OCI-LY7 (cell line): ENCODE measurements around the gene FKBP10. TPM values are rescaled to one million over a fixed set of nuclear protein-coding genes. Genes with fewer than 3 reads are reported as not detected.
"Not testable (repeated sequence)": the region's sequence is repeated elsewhere in the genome, so short reads cannot be mapped to it uniquely, and the experiment has no call there.

ENCODE experiments used
- BruUV-seq: library from RNA; stranded (reverse); fragments of 400-500 nt; replicated peaks from 2 replicates; lab custom pipeline; 2021; lab: Mats Ljungman, UMichigan
- CTCF ChIA-PET: fragments of 300-600 bp; sonication (Branson Sonifier 250); formaldehyde crosslinking; loops from one replicate; lab custom pipeline; 2022; ENCODE audit warnings: antibody characterized with exemption; ENCODE audit not compliant: unreplicated experiment; lab: Charles Lee
- POLR2A ChIA-PET: fragments of 300-600 bp; sonication (Branson Sonifier 250); formaldehyde crosslinking; loops from one replicate; lab custom pipeline; 2022; ENCODE audit warnings: antibody characterized with exemption; lab: Charles Lee
- DNase-seq: peaks from one replicate; pipeline ENCODE4 v3.0.0-alpha.2; 2015; ENCODE audit warnings: low spot score
- H2AFZ ChIP-seq: fragments of 200-600 bp; sonication (generic), shearing (Covaris generic); 2 replicates; pipeline ENCODE4 v1.6.1; 2014; ENCODE audit warnings: mild to moderate bottlenecking, antibody characterized with exemption, low read length, moderate library complexity
- H3K27ac ChIP-seq: fragments of 200-600 bp; sonication (generic); 2 replicates; pipeline ENCODE4 v1.5.1; 2014; ENCODE audit warnings: mixed run types, low read depth, mild to moderate bottlenecking, moderate library complexity, low read length, inconsistent platforms; ENCODE audit not compliant: poor library complexity, severe bottlenecking
- H3K36me3 ChIP-seq: fragments of 200-600 bp; sonication (generic); 2 replicates; pipeline ENCODE4 v1.6.1; 2014; ENCODE audit warnings: mild to moderate bottlenecking, antibody characterized with exemption, low read length, moderate library complexity, mixed read lengths; ENCODE audit not compliant: insufficient read depth
- H3K4me1 ChIP-seq: fragments of 200-600 bp; sonication (generic); 2 replicates; pipeline ENCODE4 v1.5.1; 2014; ENCODE audit warnings: mild to moderate bottlenecking, low read length; ENCODE audit not compliant: insufficient read depth, poor library complexity, severe bottlenecking
- H3K4me2 ChIP-seq: fragments of 200-600 bp; sonication (generic); 2 replicates; pipeline ENCODE4 v1.6.1; 2014; ENCODE audit warnings: mild to moderate bottlenecking, low read length
- H3K4me3 ChIP-seq: fragments of 200-600 bp; sonication (generic); 2 replicates; pipeline ENCODE4 v1.5.1; 2014; ENCODE audit warnings: mild to moderate bottlenecking, low read depth, low read length; ENCODE audit not compliant: poor library complexity, severe bottlenecking
- H3K79me2 ChIP-seq: fragments of 200-600 bp; sonication (generic); 2 replicates; pipeline ENCODE4 v1.6.1; 2016; ENCODE audit warnings: low read depth, mild to moderate bottlenecking, low read length, moderate library complexity, mixed read lengths; ENCODE audit not compliant: insufficient read depth
- H3K9me2 ChIP-seq: fragments of 200-600 bp; sonication (generic); 2 replicates; pipeline ENCODE4 v1.6.1; 2016; ENCODE audit warnings: mild to moderate bottlenecking, low read length, mixed read lengths; ENCODE audit not compliant: insufficient read depth
- H3K9me3 ChIP-seq: fragments of 200-600 bp; sonication (generic); 2 replicates; pipeline ENCODE4 v1.6.1; 2014; ENCODE audit warnings: mild to moderate bottlenecking, mixed run types, low read length, mixed read lengths
- H4K20me1 ChIP-seq: fragments of 200-600 bp; sonication (generic); 2 replicates; pipeline ENCODE4 v1.6.1; 2014; ENCODE audit warnings: mild to moderate bottlenecking, antibody characterized with exemption, low read length, moderate library complexity, mixed read lengths; ENCODE audit not compliant: insufficient read depth
- CTCF ChIP-seq: fragments of 200-600 bp; sonication (generic); conservative IDR thresholded peaks from 2 replicates; pipeline ENCODE4 v1.5.1; 2014; ENCODE audit warnings: mild to moderate bottlenecking, antibody characterized with exemption, low read length, moderate library complexity, mixed read lengths
- EZH2phosphoT487 ChIP-seq: fragments of 200-600 bp; sonication (generic); IDR thresholded peaks from 2 replicates; pipeline ENCODE4 v1.6.1; 2018; ENCODE audit warnings: low read depth, borderline replicate concordance, mild to moderate bottlenecking, mixed run types, antibody characterized with exemption, low read length, moderate library complexity, mixed read lengths
- intact Hi-C: fragments of 100-400 bp; cut with micrococcal nuclease; formaldehyde crosslinking; loops from one replicate; pipeline ENCODE4 v1.10.0; 2022; ENCODE audit not compliant: unreplicated experiment
- total RNA-seq, 2 experiments: library from RNA; depleted of rRNA in 1 of 2; stranded (reverse); fragments of >200 nt in 1 of 2; shearing (Covaris generic) in 1 of 2; gene quantifications; 2 replicates each; pipeline ENCODE4 v1.2.3, GENCODE V29; 2014 to 2022

The FKBP10 gene
- total RNA-seq, 2 experiments from 2014 or later = 1.5 to 7.8 TPM

DNA sequence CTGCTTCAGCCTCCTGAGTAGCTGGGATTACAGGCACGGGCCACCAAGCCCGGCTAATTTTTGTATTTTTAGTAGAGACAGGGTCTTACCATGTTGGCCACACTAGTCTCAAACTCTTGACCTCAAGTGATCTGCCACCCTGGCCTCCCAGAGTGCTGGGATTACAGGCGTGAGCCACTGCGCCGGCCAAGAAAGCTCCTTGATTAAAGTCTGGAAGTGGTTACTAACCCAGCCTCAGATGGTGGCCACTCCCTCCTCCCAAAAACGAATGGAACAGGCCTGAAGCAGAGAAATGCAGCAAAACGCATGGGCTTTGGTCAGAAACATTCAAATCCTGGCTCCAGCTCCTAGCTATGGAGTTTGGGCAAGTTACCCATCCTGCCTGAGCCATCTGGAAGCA lies 11.3 kb downstream of the FKBP10 start:
- no peak overlapping the region for H3K4me3 ChIP-seq
- no peaks in the 10 kb centered on the region for H3K79me2 ChIP-seq
- no peak overlapping the region for H3K27ac ChIP-seq
- no peak for DNase-seq
- intact Hi-C loops = no loop called here
- ChIA-PET CTCF (no interaction called here), POLR2A (no interaction called here)
- no peaks in the 10 kb centered on the region for H3K9me2 ChIP-seq
- no peaks in the 10 kb centered on the region for H3K4me1 ChIP-seq
- TF ChIP-seq CTCF (no peak), EZH2phosphoT487 (no peak)
- BruUV-seq = no TSS peak
- H3K36me3 ChIP-seq = no peaks in the 10 kb centered on the region
- H3K9me3 ChIP-seq = no peaks in the 10 kb centered on the region
- no peak overlapping the region for H3K4me2 ChIP-seq
- H2AFZ ChIP-seq = no peak overlapping the region
- H4K20me1 ChIP-seq = no peaks in the 10 kb centered on the region

- Histone ChIP-seq H3K4me2 (no peak overlapping the region), H3K4me3 (no peak overlapping the region), H3K9me3 (no peaks in the 10 kb centered on the region), H4K20me1 (no peaks in the 10 kb centered on the region), H3K36me3 (no peaks in the 10 kb centered on the region), H2AFZ (no peak overlapping the region), H3K27ac (no peak overlapping the region), H3K79me2 (no peaks in the 10 kb centered on the region), H3K4me1 (no peaks in the 10 kb centered on the region), H3K9me2 (no peaks in the 10 kb centered on the region)
- TF ChIP-seq EZH2phosphoT487 (no peak), CTCF (no peak)
- ChIA-PET POLR2A (interaction anchor here (0.5 kb wide), 1 partner anchor 25 kb away, joined by 4 read pairs; no protein-coding TSS in a partner anchor), CTCF (no interaction called here)
- BruUV-seq = no TSS peak
- intact Hi-C loops = no loop called here
- no peak for DNase-seq
Observed at GRCh38 chr17:41825175-41825845, 12.5 kb downstream of the FKBP10 start.

DNA sequence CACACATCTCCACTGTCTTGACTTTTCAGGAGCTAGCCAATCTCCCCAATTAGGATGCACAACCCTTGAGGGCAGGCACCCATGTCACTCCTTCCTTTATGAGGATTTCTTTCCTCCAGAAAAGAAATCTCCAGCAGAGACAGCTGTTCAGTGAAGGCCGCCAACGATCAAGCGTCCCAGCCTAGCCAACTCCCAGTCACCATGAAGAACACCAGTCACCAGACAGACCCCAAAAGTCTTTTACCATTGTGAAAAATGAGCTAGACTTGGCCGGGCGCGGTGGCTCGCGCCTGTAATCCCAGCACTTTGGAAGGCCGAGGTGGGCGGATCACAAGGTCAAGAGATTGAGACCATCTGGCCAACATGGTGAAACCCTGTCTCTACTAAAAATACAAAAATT lies 17.2 kb downstream of the FKBP10 start:
- POLR2A ChIA-PET = not testable (repeated sequence)

More for the DNA sequence above, 17.2 kb downstream of the FKBP10 start:
- H3K4me2 ChIP-seq, DNase-seq, H3K9me2 ChIP-seq, H3K27ac ChIP-seq, H2AFZ ChIP-seq, intact Hi-C loops, H3K79me2 ChIP-seq, H3K9me3 ChIP-seq, CTCF ChIA-PET, H3K4me3 ChIP-seq, H4K20me1 ChIP-seq, H3K36me3 ChIP-seq, BruUV-seq, H3K4me1 ChIP-seq: not testable (repeated sequence)
